Skeletal muscle satellite cell (primary cell): ENCODE measurements around the gene MYORG.

Source experiments
- H3K27me3 ChIP-seq: 2 replicates; pipeline ENCODE4 v1.7.0; 2013; ENCODE audit warnings: low read length; ENCODE audit not compliant: control insufficient read depth, insufficient read depth
- H3K36me3 ChIP-seq: 2 replicates; pipeline ENCODE4 v1.7.0; 2013; ENCODE audit warnings: mild to moderate bottlenecking, control low read depth, low read length; ENCODE audit not compliant: insufficient read depth
- H3K4me1 ChIP-seq: 2 replicates; pipeline ENCODE4 v1.7.0; 2013; ENCODE audit warnings: low read length; ENCODE audit not compliant: control insufficient read depth, insufficient read depth
- H3K4me2 ChIP-seq: 2 replicates; pipeline ENCODE4 v1.7.0; 2013; ENCODE audit warnings: mild to moderate bottlenecking, low read length
- H3K4me3 ChIP-seq: 2 replicates; pipeline ENCODE4 v1.7.0; 2013; ENCODE audit warnings: low read length
- H3K9ac ChIP-seq: 2 replicates; pipeline ENCODE4 v1.7.0; 2013; ENCODE audit warnings: mild to moderate bottlenecking, low read depth, low read length, moderate library complexity
- H3K9me3 ChIP-seq: replicated peaks from 2 replicates; pipeline ENCODE4 v1.7.0; 2013; ENCODE audit warnings: mild to moderate bottlenecking, control low read depth, low read length

The MYORG gene

GRCh38 chr9:34400686-34401602, 24.2 kb upstream of the MYORG start:
- Histone ChIP-seq H3K9ac (no peak overlapping the region), H3K36me3 (peaks cover 50% of the 10 kb centered on the region), H3K4me3 (no peak overlapping the region)

GRCh38 chr9:34400275-34400674, 23.6 kb upstream of the MYORG start:
- Histone ChIP-seq H3K4me3 (no peak overlapping the region), H3K27me3 (no peaks in the 10 kb centered on the region), H3K4me2 (no peak overlapping the region), H3K36me3 (peaks cover 50% of the 10 kb centered on the region), H3K9me3 (no peaks in the 10 kb centered on the region), H3K9ac (no peak overlapping the region), H3K4me1 (no peaks in the 10 kb centered on the region)

More at GRCh38 chr9:34400686-34401602, 24.2 kb upstream of the MYORG start:
- Histone ChIP-seq H3K4me2 (no peak overlapping the region), H3K27me3 (no peaks in the 10 kb centered on the region), H3K4me1 (no peaks in the 10 kb centered on the region), H3K9me3 (no peaks in the 10 kb centered on the region)

- H3K9me3 ChIP-seq, result no peaks in the 10 kb centered on the region
- H3K9ac ChIP-seq, result no peak overlapping the region
- H3K27me3 ChIP-seq, result no peaks in the 10 kb centered on the region
- H3K36me3 ChIP-seq, result peaks cover 46% of the 10 kb centered on the region
- no peak overlapping the region for H3K4me2 ChIP-seq
- H3K4me3 ChIP-seq, result no peak overlapping the region
- no peaks in the 10 kb centered on the region for H3K4me1 ChIP-seq
These were observed 23.0 kb upstream of the MYORG start for GRCh38 chr9:34399729-34400128.

GRCh38 chr9:34398875-34399274, 22.2 kb upstream of the MYORG start:
- H3K9ac ChIP-seq, result no peak overlapping the region
- no peaks in the 10 kb centered on the region for H3K27me3 ChIP-seq
- H3K4me3 ChIP-seq, result no peak overlapping the region
- H3K36me3 ChIP-seq, result peaks cover 46% of the 10 kb centered on the region
- no peaks in the 10 kb centered on the region for H3K4me1 ChIP-seq
- H3K4me2 ChIP-seq, result no peak overlapping the region
- H3K9me3 ChIP-seq, result no peaks in the 10 kb centered on the region

- Histone ChIP-seq H3K9me3 (no peaks in the 10 kb centered on the region), H3K4me2 (no peak overlapping the region), H3K9ac (no peak overlapping the region), H3K27me3 (no peaks in the 10 kb centered on the region), H3K36me3 (peaks cover 29% of the 10 kb centered on the region), H3K4me1 (no peaks in the 10 kb centered on the region), H3K4me3 (no peak overlapping the region)
These were observed 19.8 kb upstream of the MYORG start for GRCh38 chr9:34396276-34397214.

GRCh38 chr9:34392511-34392910, 15.8 kb upstream of the MYORG start:
- Histone ChIP-seq H3K4me1 (no peaks in the 10 kb centered on the region), H3K4me2 (no peak overlapping the region), H3K36me3 (no peaks in the 10 kb centered on the region), H3K4me3 (no peak overlapping the region), H3K27me3 (no peaks in the 10 kb centered on the region), H3K9ac (no peak overlapping the region), H3K9me3 (no peaks in the 10 kb centered on the region)

- Histone ChIP-seq H3K36me3 (no peaks in the 10 kb centered on the region), H3K27me3 (no peaks in the 10 kb centered on the region), H3K4me2 (no peak overlapping the region), H3K9me3 (no peaks in the 10 kb centered on the region), H3K9ac (no peak overlapping the region), H3K4me3 (no peak overlapping the region), H3K4me1 (no peaks in the 10 kb centered on the region)
These were observed 10.5 kb upstream of the MYORG start for GRCh38 chr9:34387239-34387638.

- H3K36me3 ChIP-seq, result no peaks in the 10 kb centered on the region
- H3K4me2 ChIP-seq, result no peak overlapping the region
- no peak overlapping the region for H3K9ac ChIP-seq
- H3K4me3 ChIP-seq, result no peak overlapping the region
- no peaks in the 10 kb centered on the region for H3K9me3 ChIP-seq
- H3K27me3 ChIP-seq, result no peaks in the 10 kb centered on the region
- no peaks in the 10 kb centered on the region for H3K4me1 ChIP-seq
These were observed 10.0 kb upstream of the MYORG start for GRCh38 chr9:34386656-34387055.

GRCh38 chr9:34385561-34386230, 9.0 kb upstream of the MYORG start:
- Histone ChIP-seq H3K4me2 (no peak overlapping the region), H3K36me3 (no peaks in the 10 kb centered on the region), H3K9me3 (no peaks in the 10 kb centered on the region), H3K4me3 (no peak overlapping the region), H3K9ac (no peak overlapping the region), H3K4me1 (peaks cover 5% of the 10 kb centered on the region), H3K27me3 (no peaks in the 10 kb centered on the region)

- no peak overlapping the region for H3K4me2 ChIP-seq
- H3K27me3 ChIP-seq, result no peaks in the 10 kb centered on the region
- H3K4me1 ChIP-seq, result peaks cover 12% of the 10 kb centered on the region
- H3K4me3 ChIP-seq, result no peak overlapping the region
- no peak overlapping the region for H3K9ac ChIP-seq
- H3K9me3 ChIP-seq, result no peaks in the 10 kb centered on the region
- no peaks in the 10 kb centered on the region for H3K36me3 ChIP-seq
These were observed 7.9 kb upstream of the MYORG start for GRCh38 chr9:34384368-34385165.
